Skeletal muscle tissue (tissue), 4 donors: ENCODE results near the gene FABP7. TPM values are rescaled to one million over a fixed set of nuclear protein-coding genes. Genes with fewer than 3 reads are reported as not detected.

Source experiments
- H3K27ac ChIP-seq: one replicate; pipeline ENCODE4 v1.7.0; 2013; ENCODE audit warnings: mild to moderate bottlenecking, low read depth, low read length, inconsistent platforms
- H3K27me3 ChIP-seq, 3 donors: one replicate each; pipeline ENCODE4 v1.7.0; 2013; ENCODE audit warnings: low read length in 3 of 3; ENCODE audit not compliant: control insufficient read depth in 3 of 3, insufficient read depth in 3 of 3
- H3K36me3 ChIP-seq, 3 donors: one replicate each; pipeline ENCODE4 v1.7.0; 2013; ENCODE audit warnings: low read length in 3 of 3; ENCODE audit not compliant: control insufficient read depth in 3 of 3, insufficient read depth in 3 of 3
- H3K4me1 ChIP-seq, 3 donors: one replicate each; pipeline ENCODE4 v1.7.0; 2013; ENCODE audit warnings: low read length in 3 of 3, mild to moderate bottlenecking in 3 of 3; ENCODE audit not compliant: control insufficient read depth in 3 of 3, insufficient read depth in 3 of 3
- H3K4me3 ChIP-seq, 3 donors: one replicate each; pipeline ENCODE4 v1.7.0; 2013; ENCODE audit warnings: low read length in 3 of 3
- H3K9ac ChIP-seq, 3 donors: one replicate each; pipeline ENCODE4 v1.7.0; 2013; ENCODE audit warnings: low read length in 3 of 3, mild to moderate bottlenecking in 3 of 3, moderate library complexity in 2 of 3, low read depth in 1 of 3
- H3K9me3 ChIP-seq, 3 donors: one replicate each; pipeline ENCODE4 v1.7.0; 2013; ENCODE audit warnings: low read length in 3 of 3; ENCODE audit not compliant: control insufficient read depth in 3 of 3
- total RNA-seq: library from RNA; depleted of rRNA; stranded (reverse); fragments of >200 nt; gene quantifications from one replicate; pipeline ENCODE4 v1.2.3, GENCODE V29; 2014
- donor health status: Osteomylitis.

Gene FABP7
- total RNA-seq, 1 donor from 2014 or later, result not detected

DNA sequence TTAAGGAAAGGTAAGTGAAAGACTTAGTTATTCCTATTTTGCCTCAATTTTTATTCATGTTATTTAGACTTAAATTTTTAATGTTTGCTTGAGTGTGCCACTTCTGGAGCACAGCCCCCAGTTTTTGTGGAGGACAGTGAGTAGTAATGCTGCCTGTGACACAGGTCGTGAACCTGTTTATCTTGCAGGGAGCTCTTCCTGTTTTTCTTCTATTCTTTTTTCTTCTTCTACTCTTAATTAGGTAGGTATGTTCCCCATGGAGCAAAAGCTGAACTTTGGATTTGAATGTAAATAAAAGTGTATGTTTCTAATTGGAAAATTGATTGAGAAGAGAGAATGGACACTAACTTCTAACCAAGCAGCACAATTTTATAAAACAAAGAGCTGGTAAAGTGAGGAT lies 21.9 kb downstream of the FABP7 start:
- no peak overlapping the region for H3K27ac ChIP-seq
- H3K36me3 ChIP-seq, result peaks cover 10 to 39% (median 37%) of the 10 kb centered on the region in 3 donors
- no peak overlapping the region for H3K9ac ChIP-seq
- H3K27me3 ChIP-seq, result no peaks in the 10 kb centered on the region
- H3K4me3 ChIP-seq, result no peak overlapping the region
- no peaks in the 10 kb centered on the region for H3K9me3 ChIP-seq
- peaks cover 8 to 12% (median 9%) of the 10 kb centered on the region in 3 donors for H3K4me1 ChIP-seq

GRCh38 chr6:122803171-122803661 lies 23.7 kb downstream of the FABP7 start:
- Histone ChIP-seq H3K36me3 (peaks cover 10 to 32% (median 27%) of the 10 kb centered on the region in 3 donors), H3K27ac (no peak overlapping the region), H3K9ac (no peak overlapping the region), H3K9me3 (no peaks in the 10 kb centered on the region), H3K27me3 (no peaks in the 10 kb centered on the region), H3K4me1 (peaks cover 7 to 10% (median 8%) of the 10 kb centered on the region in 3 donors), H3K4me3 (no peak overlapping the region)

GRCh38 chr6:122804962-122805485 lies 25.5 kb downstream of the FABP7 start:
- Histone ChIP-seq H3K4me3 (no peak overlapping the region), H3K9me3 (no peaks in the 10 kb centered on the region), H3K4me1 (peaks cover 0 to 4% (median 2%) of the 10 kb centered on the region in 3 donors), H3K9ac (no peak overlapping the region), H3K36me3 (peaks cover 15 to 35% (median 34%) of the 10 kb centered on the region in 3 donors), H3K27ac (no peak overlapping the region), H3K27me3 (no peaks in the 10 kb centered on the region)

- H3K9ac ChIP-seq, result no peak overlapping the region
- no peaks in the 10 kb centered on the region for H3K9me3 ChIP-seq
- peaks cover 15 to 41% (median 40%) of the 10 kb centered on the region in 3 donors for H3K36me3 ChIP-seq
- peaks cover 0 to under 1% (median 0%) of the 10 kb centered on the region in 3 donors for H3K4me1 ChIP-seq
- H3K27ac ChIP-seq, result no peak overlapping the region
- no peaks in the 10 kb centered on the region for H3K27me3 ChIP-seq
- H3K4me3 ChIP-seq, result no peak overlapping the region
Observed at GRCh38 chr6:122806291-122806690, 26.8 kb downstream of the FABP7 start.

- H3K27ac ChIP-seq, result no peak overlapping the region
- peaks cover 15 to 41% (median 32%) of the 10 kb centered on the region in 3 donors for H3K36me3 ChIP-seq
- H3K4me3 ChIP-seq, result no peak overlapping the region
- H3K9ac ChIP-seq, result no peak overlapping the region
- no peaks in the 10 kb centered on the region for H3K9me3 ChIP-seq
- H3K4me1 ChIP-seq, result no peaks in the 10 kb centered on the region
- no peaks in the 10 kb centered on the region for H3K27me3 ChIP-seq
Observed at GRCh38 chr6:122808121-122808885, 28.8 kb downstream of the FABP7 start.

- no peaks in the 10 kb centered on the region for H3K9me3 ChIP-seq
- no peak overlapping the region for H3K4me3 ChIP-seq
- no peaks in the 10 kb centered on the region for H3K4me1 ChIP-seq
- no peak overlapping the region for H3K27ac ChIP-seq
- no peaks in the 10 kb centered on the region for H3K27me3 ChIP-seq
- H3K9ac ChIP-seq, result no peak overlapping the region
- H3K36me3 ChIP-seq, result peaks cover 15 to 41% (median 32%) of the 10 kb centered on the region in 3 donors
Observed at GRCh38 chr6:122809001-122809400, 29.5 kb downstream of the FABP7 start.

DNA sequence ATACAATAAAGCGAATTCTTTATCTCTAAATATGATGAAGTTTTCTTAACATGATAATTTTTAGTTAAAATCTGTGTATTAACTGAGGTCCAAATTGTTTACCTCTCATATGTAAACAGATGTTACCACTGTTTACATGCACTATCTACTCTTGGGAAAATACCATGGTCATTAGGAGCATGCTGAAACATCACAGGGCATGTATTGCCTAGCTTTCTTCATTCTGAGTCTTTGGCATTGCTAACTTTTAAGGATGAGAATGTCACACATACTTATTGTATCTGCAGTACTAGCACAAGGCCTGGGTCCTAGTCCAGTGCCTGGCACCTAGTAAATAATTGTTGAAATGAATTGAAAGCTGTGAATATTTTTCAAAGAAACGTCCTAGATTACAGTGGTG lies 30.2 kb downstream of the FABP7 start:
- no peak overlapping the region for H3K9ac ChIP-seq
- H3K27ac ChIP-seq, result no peak overlapping the region
- H3K27me3 ChIP-seq, result no peaks in the 10 kb centered on the region
- peaks cover 14 to 40% (median 32%) of the 10 kb centered on the region in 3 donors for H3K36me3 ChIP-seq
- H3K4me1 ChIP-seq, result no peaks in the 10 kb centered on the region
- no peak overlapping the region for H3K4me3 ChIP-seq
- no peaks in the 10 kb centered on the region for H3K9me3 ChIP-seq

DNA sequence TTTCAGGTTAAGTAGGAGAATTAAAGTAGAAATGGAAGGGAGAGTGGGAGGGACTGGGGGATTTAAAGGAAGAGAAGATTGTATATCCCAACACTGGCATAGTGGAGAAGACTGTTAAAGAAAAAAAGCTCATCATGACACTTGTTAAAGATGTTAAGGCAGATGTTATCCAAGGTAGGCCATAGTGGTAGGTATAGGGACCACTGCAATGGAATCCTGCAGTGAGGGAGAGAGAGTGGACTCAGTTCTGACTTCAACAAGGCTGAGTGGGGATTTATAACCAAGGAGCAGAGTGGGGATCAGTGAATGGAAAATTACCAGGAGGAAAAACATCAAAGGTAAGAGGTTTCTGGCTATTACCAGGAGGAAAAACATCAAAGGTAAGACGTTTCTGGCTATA lies 30.7 kb downstream of the FABP7 start:
- no peak overlapping the region for H3K9ac ChIP-seq
- H3K27ac ChIP-seq, result no peak overlapping the region
- no peaks in the 10 kb centered on the region for H3K9me3 ChIP-seq
- H3K36me3 ChIP-seq, result peaks cover 9 to 35% (median 28%) of the 10 kb centered on the region in 3 donors
- no peaks in the 10 kb centered on the region for H3K4me1 ChIP-seq
- no peak overlapping the region for H3K4me3 ChIP-seq
- no peaks in the 10 kb centered on the region for H3K27me3 ChIP-seq

- Histone ChIP-seq H3K27me3 (no peaks in the 10 kb centered on the region), H3K9me3 (no peaks in the 10 kb centered on the region), H3K4me3 (no peak overlapping the region), H3K27ac (no peak overlapping the region), H3K9ac (no peak overlapping the region), H3K4me1 (no peaks in the 10 kb centered on the region), H3K36me3 (no peaks in the 10 kb centered on the region)
Observed at GRCh38 chr6:122817358-122817757, 37.8 kb downstream of the FABP7 start.

GRCh38 chr6:122817766-122818165 lies 38.2 kb downstream of the FABP7 start:
- Histone ChIP-seq H3K36me3 (no peaks in the 10 kb centered on the region), H3K4me3 (no peak overlapping the region), H3K9me3 (no peaks in the 10 kb centered on the region), H3K9ac (no peak overlapping the region), H3K27ac (no peak overlapping the region), H3K27me3 (no peaks in the 10 kb centered on the region), H3K4me1 (no peaks in the 10 kb centered on the region)
